WTC11 (cell line): ENCODE results near the gene HID1. TPM values are rescaled to one million over a fixed set of nuclear protein-coding genes. Genes with fewer than 3 reads are reported as not detected.
A peak's percentile ranks its signal among the peaks of the same experiment; 100 is the strongest.
"Not testable (repeated sequence)": the region's sequence is repeated elsewhere in the genome, so short reads cannot be mapped to it uniquely, and the experiment has no call there.

Experiments used
- ATAC-seq: fragments of 200-7000 bp; cut with Tn5 transposase; 2 replicates; pipeline ENCODE4 v1.10.0; 2021; ENCODE audit warnings: mild to moderate bottlenecking, moderate library complexity
- CTCF ChIA-PET: fragments of 300-600 bp; sonication (Branson Sonifier 250); formaldehyde crosslinking; loops from one replicate; lab custom pipeline; 2021; ENCODE audit warnings: antibody characterized with exemption; lab: Charles Lee
- POLR2A ChIA-PET: fragments of 350-600 bp; sonication (Branson Sonifier 250); formaldehyde crosslinking; loops from one replicate; lab custom pipeline; 2021; ENCODE audit warnings: antibody characterized with exemption; lab: Charles Lee
- DNase-seq: peaks from one replicate; pipeline ENCODE4 v3.0.0; 2021; ENCODE audit warnings: low spot score
- H3K27ac Mint-ChIP-seq: 2 replicates; pipeline ENCODE4 v1.8.0; 2021; ENCODE audit warnings: mixed read lengths
- H3K27me3 Mint-ChIP-seq: 2 replicates; pipeline ENCODE4 v1.8.0; 2021; ENCODE audit warnings: low read depth, mild to moderate bottlenecking, moderate library complexity, mixed read lengths
- H3K36me3 Mint-ChIP-seq: 2 replicates; pipeline ENCODE4 v1.8.0; 2021; ENCODE audit warnings: mixed read lengths
- H3K4me1 Mint-ChIP-seq: 2 replicates; pipeline ENCODE4 v1.8.0; 2022; ENCODE audit warnings: mixed read lengths
- H3K4me3 Mint-ChIP-seq: 2 replicates; pipeline ENCODE4 v1.8.0; 2021; ENCODE audit warnings: mild to moderate bottlenecking, moderate library complexity, mixed read lengths
- H3K9me3 Mint-ChIP-seq: 2 replicates; pipeline ENCODE4 v1.8.0; 2021; ENCODE audit warnings: mixed read lengths
- ATF6 ChIP-seq: sonication (generic); formaldehyde crosslinking; IDR thresholded peaks from 2 replicates; pipeline ENCODE4 v1.8.1; 2023; ENCODE audit warnings: mild to moderate bottlenecking, missing genetic modification reagents
- CBFB ChIP-seq: sonication (generic); formaldehyde crosslinking; IDR thresholded peaks from 2 replicates; pipeline ENCODE4 v1.8.1; 2022; ENCODE audit warnings: mild to moderate bottlenecking, low read depth, missing genetic modification reagents
- CREB1 ChIP-seq: sonication (generic); formaldehyde crosslinking; IDR thresholded peaks from 2 replicates; pipeline ENCODE4 v1.8.0; 2023; ENCODE audit warnings: mild to moderate bottlenecking, missing genetic modification reagents
- E2F4 ChIP-seq: sonication (generic); formaldehyde crosslinking; IDR thresholded peaks from 2 replicates; pipeline ENCODE4 v1.8.1; 2022; ENCODE audit warnings: low read depth, mild to moderate bottlenecking, moderate library complexity, missing genetic modification reagents, borderline replicate concordance
- GRHL2 ChIP-seq: fragments of 250-450 bp; sonication (Bioruptor Pico); IDR thresholded peaks from 2 replicates; pipeline ENCODE4 v1.8.0; 2022; ENCODE audit warnings: mild to moderate bottlenecking, moderate library complexity; ENCODE audit not compliant: insufficient replicate concordance, severe bottlenecking
- HMGXB4 ChIP-seq: sonication (generic); formaldehyde crosslinking; IDR thresholded peaks from 2 replicates; pipeline ENCODE4 v1.8.1; 2023; ENCODE audit warnings: mild to moderate bottlenecking, moderate library complexity, missing genetic modification reagents
- NFYB ChIP-seq: sonication (generic); formaldehyde crosslinking; conservative IDR thresholded peaks from 2 replicates; pipeline ENCODE4 v1.8.0; 2022; ENCODE audit warnings: low read depth, missing genetic modification reagents
- OVOL2 ChIP-seq: fragments of 250-450 bp; sonication (Bioruptor Pico); IDR thresholded peaks from 2 replicates; pipeline ENCODE4 v1.9.0; 2021; ENCODE audit warnings: mild to moderate bottlenecking, borderline replicate concordance
- TP53 ChIP-seq: sonication (generic); formaldehyde crosslinking; IDR thresholded peaks from 2 replicates; pipeline ENCODE4 v1.8.1; 2023; ENCODE audit warnings: mild to moderate bottlenecking, missing genetic modification reagents
- ZNF121 ChIP-seq: sonication (generic); formaldehyde crosslinking; IDR thresholded peaks from 2 replicates; pipeline ENCODE4 v1.8.0; 2023; ENCODE audit warnings: missing genetic modification reagents
- ZNF532 ChIP-seq: fragments of 250-450 bp; sonication (Bioruptor Pico); IDR thresholded peaks from 2 replicates; pipeline ENCODE4 v1.9.0; 2021; ENCODE audit warnings: mild to moderate bottlenecking, borderline replicate concordance
- ZSCAN18 ChIP-seq: fragments of 250-450 bp; sonication (Bioruptor Pico); IDR thresholded peaks from 2 replicates; pipeline ENCODE4 v2.1.2; 2022; ENCODE audit warnings: mild to moderate bottlenecking, moderate library complexity
- total RNA-seq: library from RNA; stranded (reverse); gene quantifications from 3 replicates; pipeline ENCODE4 v1.2.3, GENCODE V29; 2021

Gene HID1
- total RNA-seq, 1 experiment from 2014 or later, result 16.7 TPM

- ATAC-seq, H3K9me3 Mint-ChIP-seq, H3K27ac Mint-ChIP-seq, DNase-seq, H3K4me3 Mint-ChIP-seq, H3K36me3 Mint-ChIP-seq: not testable (repeated sequence)
- Mint-ChIP-seq H3K27me3 (peaks cover 20% of the 10 kb centered on the region), H3K4me1 (peaks cover 36% of the 10 kb centered on the region)
- TF ChIP-seq NFYB (CRISPR knock-in tag), result peak; percentile 70
- CTCF ChIA-PET, result interaction anchor here (0.9 to 1.6 kb wide), 6 partner anchors 19 to 54 kb away, joined by 3 to 9 read pairs (median 4); partner anchors contain the start of gene FDXR
- POLR2A ChIA-PET, result interaction anchor here (0.7 to 1.5 kb wide), 3 partner anchors 18 to 36 kb away, joined by 3 read pairs; partner anchors contain the start of gene FDXR
Observed at GRCh38 chr17:74906214-74906793, 66.3 kb downstream of the HID1 start.

- no peak overlapping the region for H3K4me3 Mint-ChIP-seq
- H3K27ac Mint-ChIP-seq, result no peak overlapping the region
- DNase-seq (no peak), ATAC-seq (no peak)
- H3K9me3 Mint-ChIP-seq, result peaks cover 5% of the 10 kb centered on the region
- ChIA-PET POLR2A (interaction anchor here (0.7 kb wide), 1 partner anchor 18 kb away, joined by 5 read pairs; the partner anchor contains the start of gene USH1G), CTCF (no interaction called here)
- H3K27me3 Mint-ChIP-seq, result peaks cover 20% of the 10 kb centered on the region
- TF ChIP-seq CBFB (CRISPR knock-in tag) (no peak), E2F4 (CRISPR knock-in tag) (no peak), ZNF121 (CRISPR knock-in tag) (no peak), ATF6 (CRISPR knock-in tag) (no peak)
- 0 out of 2 replicates have a peak, but pooled peaks cover 3% of the 10 kb centered on the region for H3K36me3 Mint-ChIP-seq
- H3K4me1 Mint-ChIP-seq, result peaks cover 24% of the 10 kb centered on the region
Observed at GRCh38 chr17:74904687-74905409, 67.7 kb downstream of the HID1 start.

GRCh38 chr17:74903671-74904070, 68.9 kb downstream of the HID1 start:
- Mint-ChIP-seq H3K27me3 (peaks cover 16% of the 10 kb centered on the region), H3K4me1 (peaks cover 12% of the 10 kb centered on the region), H3K9me3 (peaks cover 5% of the 10 kb centered on the region), H3K27ac (no peak overlapping the region), H3K36me3 (0 out of 2 replicates have a peak, but pooled peaks cover 3% of the 10 kb centered on the region), H3K4me3 (no peak overlapping the region)
- DNase-seq (no peak), ATAC-seq (no peak)
- no peak for TF ChIP-seq TP53 (CRISPR knock-in tag)
- TF ChIP-seq ZNF532 (CRISPR knock-in tag), result no peak
- TF ChIP-seq GRHL2 (CRISPR knock-in tag), result no peak
- TF ChIP-seq HMGXB4, result no peak
- no peak for TF ChIP-seq OVOL2 (CRISPR knock-in tag)
- TF ChIP-seq CREB1, result no peak
- no peak for TF ChIP-seq ZSCAN18 (CRISPR knock-in tag)
- ChIA-PET POLR2A (no interaction called here), CTCF (no interaction called here)
